ENCODE results near the gene SNX17. TPM values are rescaled to one million over a fixed set of nuclear protein-coding genes. Genes with fewer than 3 reads are reported as not detected.
A peak's percentile ranks its signal among the peaks of the same experiment; 100 is the strongest.

SNX17 gene
- total RNA-seq, 1 donor from 2014 or later = 55.6 TPM

DNA sequence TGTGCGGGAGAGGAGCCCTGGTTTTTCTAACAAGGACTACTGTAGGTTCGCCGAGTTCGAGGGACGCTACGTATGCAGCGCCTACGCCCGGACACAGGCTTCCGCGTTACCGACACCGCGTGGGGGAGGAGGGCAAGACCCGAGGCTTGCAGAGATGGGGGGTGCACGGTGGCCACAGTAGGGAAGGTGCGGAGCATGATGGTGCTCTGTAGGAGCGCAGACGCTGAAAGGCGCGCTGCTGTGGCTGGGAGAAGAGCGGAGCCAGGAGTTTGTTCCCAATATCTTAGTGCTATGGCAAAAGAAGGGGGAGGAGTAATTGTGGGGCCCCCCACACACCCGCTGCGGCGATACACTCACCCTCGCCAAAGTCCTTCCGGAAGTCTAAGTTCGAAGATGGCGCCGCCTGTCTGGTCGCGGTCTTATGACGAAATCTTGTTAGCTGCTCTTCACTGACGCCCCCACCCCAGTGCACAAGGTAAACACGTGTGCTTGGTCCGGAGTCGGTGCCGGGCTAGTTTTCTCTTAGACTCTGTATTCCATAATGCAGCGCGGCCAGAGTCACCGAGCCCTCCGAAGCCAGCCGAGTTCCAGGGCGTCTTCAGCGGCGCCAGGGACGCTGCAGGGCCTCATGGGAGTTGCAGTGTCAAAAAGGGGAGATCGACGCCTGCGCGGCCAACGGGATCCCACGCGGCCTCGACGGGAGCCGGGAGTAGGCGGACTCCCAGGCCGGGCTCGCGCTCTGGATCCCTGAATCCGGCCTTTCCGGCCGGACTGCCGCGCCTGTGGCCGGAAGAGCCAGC lies 13.8 kb upstream of the SNX17 start, which contains the start of gene GTF3C2:
TSS of gene GTF3C2 (minus strand) at position 383 of the 800 bp plus-strand sequence. CDS start 13,210 bp downstream, outside the sequence.
- intact Hi-C loops (cut with DNase I) = no loop called here
- ATAC-seq (ENCODE audit: poor library complexity) = peak; percentile 99
- peak; percentile 96 for DNase-seq

DNA sequence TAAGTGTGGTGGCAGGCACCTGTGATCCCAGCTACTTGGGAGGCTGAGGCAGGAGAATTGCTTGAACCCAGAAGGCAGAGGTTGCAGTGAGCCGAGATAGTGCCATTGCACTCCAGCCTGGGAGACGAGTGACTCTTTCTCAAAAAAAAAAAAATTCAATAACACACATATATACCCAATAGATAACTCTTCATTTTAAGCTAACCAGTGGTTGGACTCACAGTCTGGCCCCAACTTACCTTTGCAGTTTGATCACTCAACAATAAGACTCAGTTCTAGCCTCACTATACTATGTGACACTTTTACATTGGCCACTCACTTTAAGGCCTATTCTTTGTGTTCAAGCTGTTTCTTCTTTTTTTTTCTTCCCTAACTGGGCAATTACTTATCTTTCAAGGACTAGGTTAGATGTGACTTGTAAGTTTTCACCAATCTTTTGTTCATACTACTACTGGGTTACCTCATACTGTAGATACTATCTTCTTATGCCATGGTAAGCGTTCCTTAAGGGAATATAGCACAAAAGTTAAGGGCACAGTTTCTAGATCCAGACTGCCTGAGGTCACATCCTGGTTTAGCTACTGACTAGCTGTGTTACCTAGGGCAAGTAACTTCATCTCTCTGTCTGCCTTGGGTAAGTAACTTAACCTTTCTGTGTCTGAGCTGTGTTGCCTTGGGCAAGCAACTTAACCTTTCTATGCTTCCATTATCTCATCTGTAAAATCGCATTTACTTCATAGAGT lies 7.6 kb upstream of the SNX17 start:
- DNase-seq = no peak
- ATAC-seq (ENCODE audit: poor library complexity) = no peak
- intact Hi-C loops (cut with DNase I) = no loop called here

DNA sequence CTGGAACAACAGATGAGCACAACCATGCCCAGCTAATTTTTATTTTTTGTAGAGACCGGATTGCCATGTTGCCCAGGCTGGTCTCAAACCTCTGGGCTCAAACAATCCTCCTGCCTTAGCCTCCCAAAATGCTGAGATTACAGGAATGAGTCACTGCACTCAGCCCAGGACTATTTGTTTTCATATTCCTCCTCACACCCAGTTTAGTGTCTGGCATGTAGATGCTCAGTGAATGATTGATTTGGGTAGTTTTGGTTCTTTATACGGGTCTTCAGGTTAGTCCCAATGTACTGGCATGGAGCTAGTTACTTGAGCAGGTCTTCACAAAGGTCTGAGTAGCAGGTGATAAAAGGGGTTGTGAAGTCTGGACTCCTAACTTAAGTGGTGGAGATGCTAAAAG lies 6.5 kb upstream of the SNX17 start:
- DNase-seq (no peak), ATAC-seq (ENCODE audit: poor library complexity) (no peak)
- intact Hi-C loops (cut with DNase I) = no loop called here

DNA sequence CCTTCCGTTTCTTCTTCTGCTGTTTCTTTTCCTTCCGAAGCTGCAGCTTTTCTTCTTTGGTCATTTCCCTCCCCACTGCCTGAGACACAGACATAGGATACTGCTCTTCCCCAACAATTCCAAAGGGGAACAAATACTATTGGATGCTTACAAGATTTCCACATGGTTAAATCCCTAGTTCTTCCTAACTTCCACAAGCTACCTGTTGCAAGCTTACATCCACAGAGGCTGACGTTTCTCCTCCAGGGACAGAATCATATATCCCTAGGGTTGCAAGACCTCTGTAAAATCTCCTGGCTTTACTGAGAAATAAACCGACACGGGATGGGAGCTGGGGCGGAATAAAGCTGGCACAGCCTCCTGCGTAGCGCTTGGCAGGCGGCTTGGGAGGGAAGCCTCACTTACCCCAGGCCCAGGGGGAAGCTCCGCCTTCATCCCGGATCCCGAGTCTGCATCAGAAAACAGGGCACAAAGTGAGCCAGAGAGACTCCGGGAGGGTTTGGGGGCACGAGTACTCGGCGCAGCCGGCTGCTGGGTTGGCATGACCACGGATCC lies 868 bp upstream of the SNX17 start:
- DNase-seq = no peak
- ATAC-seq (ENCODE audit: poor library complexity) = peak; percentile 48
- intact Hi-C loops (cut with DNase I) = no loop called here

DNA sequence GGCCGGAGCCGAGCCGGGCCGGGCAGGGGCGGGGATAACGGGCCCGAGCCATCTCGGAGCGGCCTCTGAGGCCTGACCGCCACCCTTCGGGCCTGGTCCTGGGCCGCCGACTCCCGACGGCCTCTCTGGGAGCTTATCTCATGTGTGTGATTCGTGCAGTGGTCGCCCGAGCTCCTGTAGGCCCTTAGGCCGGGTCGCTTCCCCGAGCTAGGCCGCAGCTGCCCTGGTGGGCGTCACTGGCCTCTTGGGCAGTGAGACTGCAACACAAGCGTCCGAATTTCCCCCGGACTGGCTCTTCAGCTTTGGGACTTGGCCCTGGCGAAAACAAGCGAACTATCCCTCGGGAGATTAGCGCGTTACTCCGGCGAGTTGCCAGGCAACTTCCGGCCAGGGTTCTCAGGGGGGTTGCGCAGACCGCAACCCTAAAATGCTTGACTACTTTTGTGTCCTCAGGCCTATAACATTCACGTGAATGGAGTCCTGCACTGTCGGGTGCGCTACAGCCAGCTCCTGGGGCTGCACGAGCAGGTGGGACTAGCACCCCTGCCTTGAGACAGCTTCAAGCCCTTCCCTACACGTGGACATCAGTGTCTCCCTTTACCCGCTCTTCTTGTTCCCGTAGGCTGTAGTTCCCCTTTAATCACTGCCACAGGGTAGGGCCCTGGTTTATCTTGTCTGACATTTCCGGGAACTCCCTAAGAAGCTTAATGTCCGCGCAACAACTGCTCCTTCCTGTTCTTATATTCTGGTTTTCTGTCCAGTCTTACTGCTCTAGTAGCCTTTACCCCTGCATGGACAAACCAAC lies 602 bp downstream of the SNX17 start:
- intact Hi-C loops (cut with DNase I) = no loop called here
- ATAC-seq (ENCODE audit: poor library complexity) = peak; percentile 47
- peak; percentile 61 for DNase-seq

DNA sequence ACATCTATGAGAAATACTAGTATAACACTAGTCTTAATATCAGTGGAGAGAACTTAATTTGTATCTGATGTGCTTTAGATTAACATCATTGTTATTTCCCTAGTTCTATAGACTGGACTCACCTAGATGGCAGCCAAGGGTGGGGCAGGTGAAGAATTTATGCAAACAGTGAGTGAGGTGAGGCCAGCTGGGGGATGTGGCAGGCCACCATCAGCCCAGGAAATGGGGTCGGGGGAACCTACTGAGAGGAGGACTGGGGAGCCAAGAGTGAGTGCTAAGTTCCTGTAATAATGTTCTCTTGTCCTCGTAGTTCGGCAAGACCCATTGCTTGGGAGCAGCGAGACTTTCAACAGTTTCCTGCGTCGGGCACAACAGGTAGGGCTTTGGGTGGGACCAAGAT lies 2.5 kb downstream of the SNX17 start:
- intact Hi-C loops (cut with DNase I) = no loop called here
- no peak for DNase-seq
- ATAC-seq (ENCODE audit: poor library complexity) = no peak

DNA sequence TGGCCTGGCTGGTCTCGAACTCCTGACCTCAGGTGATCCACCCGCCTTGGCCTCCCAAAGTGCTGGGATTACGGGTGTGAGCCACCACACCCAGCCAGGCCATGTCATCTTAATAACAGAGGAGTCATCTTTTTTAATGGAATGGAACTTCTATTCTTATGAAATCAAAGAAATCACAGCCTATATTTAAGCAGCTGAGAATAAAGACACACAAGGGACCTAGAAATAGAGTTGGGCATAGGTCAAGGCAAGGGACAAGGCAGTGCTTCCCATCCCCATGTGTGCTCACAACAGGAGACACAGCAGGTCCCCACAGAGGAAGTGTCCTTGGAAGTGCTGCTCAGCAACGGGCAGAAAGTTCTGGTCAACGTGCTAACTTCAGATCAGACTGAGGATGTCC lies 3.2 kb downstream of the SNX17 start:
- ATAC-seq (ENCODE audit: poor library complexity) = no peak
- intact Hi-C loops (cut with DNase I) = no loop called here
- DNase-seq = no peak

DNA sequence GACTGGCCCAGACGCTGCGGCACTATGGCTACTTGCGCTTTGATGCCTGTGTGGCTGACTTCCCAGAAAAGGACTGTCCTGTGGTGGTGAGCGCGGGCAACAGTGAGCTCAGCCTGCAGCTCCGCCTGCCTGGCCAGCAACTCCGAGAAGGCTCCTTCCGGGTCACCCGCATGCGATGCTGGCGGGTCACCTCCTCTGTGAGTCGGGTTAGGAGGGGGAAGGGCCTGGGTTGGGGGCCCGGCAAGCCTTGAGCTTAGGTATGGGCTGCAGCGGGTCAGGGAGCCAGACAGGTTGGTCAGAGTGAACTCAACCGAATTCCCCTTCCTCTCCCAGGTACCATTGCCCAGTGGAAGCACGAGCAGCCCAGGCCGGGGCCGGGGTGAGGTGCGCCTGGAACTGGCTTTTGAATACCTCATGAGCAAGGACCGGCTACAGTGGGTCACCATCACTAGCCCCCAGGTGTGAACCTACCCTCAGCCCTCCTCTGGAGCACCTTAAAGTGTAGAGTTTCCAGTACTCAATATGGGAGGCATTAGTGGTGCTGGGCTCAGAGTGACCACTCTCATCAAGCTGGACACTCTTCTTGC lies 5.2 kb downstream of the SNX17 start:
- ATAC-seq (ENCODE audit: poor library complexity) = no peak
- no peak for DNase-seq
- intact Hi-C loops (cut with DNase I) = no loop called here

DNA sequence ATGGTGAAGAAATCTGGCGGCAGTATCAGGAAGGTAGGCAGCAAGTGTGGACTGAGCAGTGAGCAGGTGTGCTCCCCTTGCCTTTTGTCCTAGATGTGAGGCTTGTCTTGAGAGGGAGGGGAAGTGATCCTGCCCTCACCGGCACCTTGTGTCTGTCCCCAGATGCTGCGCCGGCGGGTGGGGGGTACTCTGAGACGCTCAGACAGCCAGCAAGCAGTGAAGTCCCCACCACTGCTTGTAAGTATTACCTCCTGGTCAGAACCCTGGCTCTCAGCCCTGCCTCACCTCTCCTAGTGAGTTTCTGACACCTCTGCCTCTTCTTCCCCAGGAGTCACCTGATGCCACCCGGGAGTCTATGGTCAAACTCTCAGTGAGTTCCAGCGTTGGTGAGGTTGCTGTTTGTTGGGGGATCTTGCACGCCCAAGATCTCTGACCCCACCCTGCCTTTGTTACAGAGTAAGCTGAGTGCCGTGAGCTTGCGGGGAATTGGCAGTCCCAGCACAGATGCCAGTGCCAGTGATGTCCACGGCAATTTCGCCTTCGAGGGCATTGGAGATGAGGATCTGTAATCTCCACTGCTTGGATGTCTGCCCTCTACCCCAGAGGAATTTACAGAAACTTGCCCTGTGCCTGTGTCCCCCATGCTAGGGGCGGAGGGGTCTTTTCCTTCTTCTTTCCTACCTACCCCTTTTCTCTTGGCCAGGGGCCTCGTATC lies 5.9 kb downstream of the SNX17 start:
- intact Hi-C loops (cut with DNase I) = no loop called here
- DNase-seq = no peak
- no peak for ATAC-seq (ENCODE audit: poor library complexity)

DNA sequence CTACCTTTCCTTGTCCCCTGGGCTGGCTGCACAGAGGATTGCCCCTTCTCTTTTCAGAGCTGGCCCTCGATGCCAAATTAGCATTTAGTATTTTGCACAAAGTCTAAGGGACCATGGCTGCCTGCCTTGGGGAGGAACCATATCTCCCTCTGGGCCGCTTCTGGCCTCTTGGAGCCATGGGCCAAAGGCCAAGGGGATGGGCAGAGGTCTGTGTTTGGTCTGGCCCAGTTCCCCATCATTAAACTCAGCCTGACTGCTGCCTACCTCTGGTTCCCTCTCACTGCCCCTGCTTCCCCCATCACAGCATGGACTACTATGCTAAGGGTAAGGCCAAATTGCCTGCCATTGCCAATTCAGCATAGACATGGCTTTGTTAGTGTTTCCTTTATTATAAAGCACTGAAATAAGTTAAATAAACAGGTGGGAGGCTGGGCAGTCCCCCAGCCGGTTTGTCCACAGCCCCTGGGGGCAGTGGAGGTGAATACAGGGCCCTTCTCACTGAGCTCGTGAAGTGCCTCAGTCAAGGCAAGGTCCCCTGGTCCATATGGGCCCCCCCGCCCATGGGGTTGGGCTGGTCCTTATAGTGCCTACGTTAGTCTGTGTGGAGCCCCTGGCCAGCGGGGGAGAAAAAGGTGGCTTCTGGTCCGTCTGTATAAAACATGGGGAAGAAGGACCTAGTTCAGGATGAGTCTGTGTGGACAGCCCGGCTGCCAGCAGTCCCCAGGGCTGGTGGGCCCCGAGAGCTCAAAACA lies 6.6 kb downstream of the SNX17 start:
- DNase-seq (no peak), ATAC-seq (ENCODE audit: poor library complexity) (no peak)
- intact Hi-C loops (cut with DNase I) = no loop called here

DNA sequence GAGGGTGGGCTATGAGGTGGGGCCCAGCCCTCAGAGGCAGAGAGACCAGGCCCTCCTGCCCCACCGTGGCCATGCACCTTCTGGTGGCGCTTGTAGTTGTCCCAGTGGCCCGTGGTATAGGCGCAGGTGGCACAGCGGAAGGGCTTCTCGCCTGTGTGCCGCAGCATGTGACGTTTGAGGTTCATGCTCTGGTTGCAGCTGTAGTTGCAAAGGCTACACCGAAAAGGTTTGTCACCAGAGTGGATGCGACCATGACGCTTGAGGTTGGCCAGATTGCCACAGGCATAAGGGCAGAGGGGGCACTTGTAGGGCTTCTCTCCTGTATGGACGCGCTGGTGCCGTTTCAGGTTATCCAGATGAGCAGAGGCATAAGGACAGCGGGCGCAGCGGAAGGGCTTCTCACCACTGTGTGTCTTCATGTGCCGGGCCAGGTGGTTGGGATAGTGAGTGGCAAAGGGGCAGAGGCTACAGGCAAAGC lies 7.2 kb downstream of the SNX17 start:
- DNase-seq = no peak
- no peak for ATAC-seq (ENCODE audit: poor library complexity)
- intact Hi-C loops (cut with DNase I) = no loop called here

DNA sequence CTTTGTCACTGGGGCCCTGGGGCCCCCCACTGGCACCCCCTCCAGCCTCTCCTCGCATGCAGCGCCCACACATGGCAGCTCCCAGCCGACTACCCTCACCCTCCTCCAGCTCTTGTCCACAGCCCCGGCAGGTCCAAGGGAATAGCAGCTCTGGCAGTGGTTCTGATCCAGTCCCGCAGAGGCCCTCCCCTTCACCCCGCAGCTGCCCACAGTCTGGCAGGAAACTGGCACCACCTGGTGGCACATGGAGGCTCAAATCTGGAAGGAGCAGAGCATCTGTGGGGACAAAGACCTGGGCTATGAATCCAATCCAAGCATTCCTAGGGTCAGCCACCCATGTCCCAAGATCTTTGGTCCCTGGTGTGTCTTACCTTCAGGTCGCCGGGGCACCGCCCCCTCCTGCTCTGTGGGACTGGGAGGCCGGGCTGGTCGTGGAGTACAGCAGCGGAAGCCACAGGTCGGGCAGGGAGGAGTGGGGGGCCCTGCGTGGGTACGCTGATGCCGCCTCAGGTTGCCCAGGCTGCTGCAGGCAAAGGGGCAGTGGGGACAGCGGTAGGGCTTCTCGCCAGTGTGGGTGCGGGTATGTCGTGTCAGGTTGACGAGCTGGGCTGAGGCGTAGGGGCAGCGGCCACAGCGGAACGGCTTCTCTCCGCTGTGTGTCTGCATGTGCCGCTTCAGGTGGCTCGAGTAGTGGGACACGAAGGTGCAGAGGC lies 7.8 kb downstream of the SNX17 start:
- ATAC-seq (ENCODE audit: poor library complexity) (no peak), DNase-seq (peak; percentile 49)
- intact Hi-C loops (cut with DNase I) = no loop called here

DNA sequence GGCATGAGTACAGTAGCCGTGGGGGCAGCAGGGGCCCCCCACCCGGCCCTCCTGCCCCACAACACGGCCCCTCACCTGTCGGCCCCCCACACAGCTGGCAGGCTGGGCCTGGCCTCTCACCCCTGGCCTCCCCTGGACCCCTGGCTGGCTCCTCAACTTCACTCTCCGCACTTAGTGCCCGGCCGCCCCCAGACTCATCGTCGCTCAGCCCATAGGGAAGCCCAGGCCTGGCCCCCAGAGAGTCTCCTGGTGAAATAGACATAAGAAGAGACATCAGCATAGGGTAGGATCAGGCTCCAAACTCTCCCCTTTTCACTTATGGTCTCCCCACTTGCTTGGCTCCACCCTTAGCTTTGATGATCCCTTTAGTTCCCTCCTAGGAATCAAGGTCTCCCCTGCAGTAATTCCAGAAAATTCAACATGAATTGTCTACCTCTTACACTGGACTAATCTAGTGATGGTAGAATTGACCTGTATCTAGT lies 8.4 kb downstream of the SNX17 start:
- ATAC-seq (ENCODE audit: poor library complexity) (no peak), DNase-seq (no peak)
- intact Hi-C loops (cut with DNase I) = no loop called here

DNA sequence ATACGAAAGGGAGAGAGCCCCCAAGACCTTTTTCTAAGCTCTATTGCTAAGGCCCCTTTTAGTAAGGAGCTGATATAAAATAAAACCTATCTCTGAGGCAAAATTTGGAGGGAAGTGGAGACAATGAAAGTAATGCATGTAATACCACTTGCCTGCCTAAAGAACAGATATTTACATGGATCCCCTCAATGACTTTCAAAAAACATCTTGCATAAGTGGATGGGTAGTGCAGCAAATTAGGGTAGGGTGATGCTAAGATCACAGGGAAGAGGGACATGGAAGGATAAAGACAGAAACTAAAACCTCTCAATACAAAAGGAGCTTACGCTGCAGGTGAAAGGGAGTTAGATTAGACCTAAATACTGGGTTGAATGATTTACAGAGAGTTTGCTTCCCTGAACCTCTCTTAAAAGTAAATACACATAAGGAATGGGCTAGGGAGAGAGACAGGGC lies 9.0 kb downstream of the SNX17 start:
- no peak for ATAC-seq (ENCODE audit: poor library complexity)
- DNase-seq = no peak
- intact Hi-C loops (cut with DNase I) = no loop called here

DNA sequence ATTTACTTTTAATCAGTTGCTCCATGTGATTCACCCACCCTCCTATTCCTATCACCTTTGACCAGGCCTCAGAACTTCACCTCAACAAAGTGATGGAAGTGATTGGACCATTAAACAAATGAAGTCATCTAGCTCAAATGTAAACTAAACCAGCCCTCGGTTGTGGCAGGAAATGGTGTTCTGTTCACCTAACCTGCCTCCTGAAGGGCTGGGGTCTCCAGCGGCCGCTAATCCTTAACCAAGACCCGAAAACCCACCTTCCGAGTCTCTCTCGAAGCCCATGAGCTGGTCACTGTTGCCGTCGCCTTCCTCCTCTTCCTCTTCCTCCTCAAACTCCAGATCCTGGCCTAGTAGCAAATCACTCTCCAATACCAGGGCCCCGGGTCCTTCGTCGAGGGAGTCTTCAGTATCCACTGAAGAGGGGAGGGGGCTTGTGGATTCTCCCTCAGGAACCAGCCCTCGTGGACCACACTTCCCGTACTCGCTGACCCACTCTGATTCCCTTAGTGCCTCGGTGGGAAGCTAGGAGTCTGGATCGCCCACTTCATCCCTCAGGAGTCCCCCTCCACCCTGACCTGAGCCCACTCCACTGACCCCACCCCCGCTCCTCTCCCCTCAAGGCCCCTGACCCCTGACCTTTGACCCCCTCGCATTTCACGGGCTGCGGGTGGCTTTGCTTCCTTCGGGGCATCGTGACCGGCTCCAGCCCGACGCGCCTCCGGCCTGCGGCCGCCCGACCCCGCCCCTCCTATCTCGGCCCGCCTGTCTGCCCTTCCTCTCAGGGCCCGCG lies 9.6 kb downstream of the SNX17 start:
- DNase-seq (peak; percentile 85), ATAC-seq (ENCODE audit: poor library complexity) (no peak)
- intact Hi-C loops (cut with DNase I) = no loop called here

Data from Right ventricle myocardium superior (tissue), 1 donor.